HG03354 (cell line): ENCODE data around the gene KDM3B.
A peak's percentile ranks its signal among the peaks of the same experiment; 100 is the strongest.

ENCODE experiments used
- ATAC-seq: cut with Tn5 transposase; IDR thresholded peaks from one replicate; pipeline ENCODE4 v1.9.1; 2021; ENCODE audit warnings: mild to moderate bottlenecking; ENCODE audit not compliant: unreplicated experiment, poor library complexity, severe bottlenecking

Gene KDM3B

GRCh38 chr5:138444774-138445546 lies 92.5 kb downstream of the KDM3B start:
- no peak for ATAC-seq

- ATAC-seq: no peak
These were observed 93.2 kb downstream of the KDM3B start for GRCh38 chr5:138445547-138446271.

GRCh38 chr5:138448070-138448469 lies 95.6 kb downstream of the KDM3B start:
- ATAC-seq: no peak

GRCh38 chr5:138448481-138449398 lies 96.3 kb downstream of the KDM3B start:
- no peak for ATAC-seq

GRCh38 chr5:138449501-138450239 lies 97.2 kb downstream of the KDM3B start:
- peak; percentile 91 for ATAC-seq

GRCh38 chr5:138450971-138451370 lies 98.5 kb downstream of the KDM3B start:
- no peak for ATAC-seq

GRCh38 chr5:138452720-138453119 lies 100.2 kb downstream of the KDM3B start:
- ATAC-seq: no peak

GRCh38 chr5:138453590-138453989 lies 101.1 kb downstream of the KDM3B start:
- ATAC-seq: no peak

GRCh38 chr5:138454121-138454520 lies 101.6 kb downstream of the KDM3B start:
- no peak for ATAC-seq

- ATAC-seq: no peak
These were observed 102.9 kb downstream of the KDM3B start for GRCh38 chr5:138455232-138455930.

GRCh38 chr5:138457531-138458275 lies 105.2 kb downstream of the KDM3B start:
- ATAC-seq: no peak

GRCh38 chr5:138458384-138458783 lies 105.9 kb downstream of the KDM3B start:
- ATAC-seq: no peak

GRCh38 chr5:138458856-138459255 lies 106.4 kb downstream of the KDM3B start:
- no peak for ATAC-seq

- peak; percentile 29 for ATAC-seq
These were observed 106.9 kb downstream of the KDM3B start for GRCh38 chr5:138459311-138459933.

GRCh38 chr5:138460032-138460693 lies 107.7 kb downstream of the KDM3B start:
- no peak for ATAC-seq

GRCh38 chr5:138461343-138462125 lies 109.0 kb downstream of the KDM3B start:
- ATAC-seq: no peak
